NCI-H2029 (cell line): Measurements from ENCODE around the gene ZNF621.

Experiments used
- DNase-seq: peaks from one replicate; lab custom pipeline; 2025; lab: John Stamatoyannopoulos, UW

The ZNF621 gene

DNA sequence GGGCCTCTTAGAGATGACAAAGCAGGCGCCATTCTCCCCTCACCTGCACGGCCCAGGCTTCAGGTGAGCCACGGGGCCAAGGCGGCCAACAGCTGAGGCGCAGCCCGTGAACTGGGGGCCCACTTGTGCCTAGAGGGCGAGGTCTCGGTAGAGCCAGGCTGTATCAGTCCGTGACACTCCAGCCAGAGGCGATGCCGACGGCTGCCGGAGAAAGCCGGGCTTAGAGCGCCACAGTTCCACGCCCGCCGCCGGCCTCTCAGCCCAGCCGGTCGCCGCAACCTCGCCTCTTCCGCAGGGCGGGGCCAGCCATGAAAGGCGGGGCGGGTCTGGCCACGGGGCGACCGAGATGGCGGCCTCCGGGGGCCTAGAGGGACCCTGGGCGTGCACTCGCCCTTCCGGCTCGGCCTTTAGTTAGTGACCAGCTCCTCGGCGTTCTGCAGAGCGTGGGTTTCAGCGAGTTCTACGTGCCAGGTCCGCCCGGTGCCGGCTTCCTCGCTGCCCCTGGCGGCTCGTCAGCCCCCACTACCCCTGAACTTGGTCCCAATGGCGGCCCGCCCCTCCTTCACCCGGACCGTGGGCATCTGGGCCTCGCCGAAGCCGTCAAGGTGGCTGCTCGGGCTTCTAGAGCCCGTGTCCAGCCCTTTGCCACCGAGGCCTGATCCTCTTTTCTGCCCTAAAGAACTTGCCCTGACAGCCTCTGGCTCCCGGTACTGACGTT lies at the start of gene ZNF621:
TSS of gene ZNF621 (plus strand) at position 393 of the 718 bp plus-strand sequence. CDS start 881 bp downstream, outside the sequence.
- peak; percentile 90 for DNase-seq

DNA sequence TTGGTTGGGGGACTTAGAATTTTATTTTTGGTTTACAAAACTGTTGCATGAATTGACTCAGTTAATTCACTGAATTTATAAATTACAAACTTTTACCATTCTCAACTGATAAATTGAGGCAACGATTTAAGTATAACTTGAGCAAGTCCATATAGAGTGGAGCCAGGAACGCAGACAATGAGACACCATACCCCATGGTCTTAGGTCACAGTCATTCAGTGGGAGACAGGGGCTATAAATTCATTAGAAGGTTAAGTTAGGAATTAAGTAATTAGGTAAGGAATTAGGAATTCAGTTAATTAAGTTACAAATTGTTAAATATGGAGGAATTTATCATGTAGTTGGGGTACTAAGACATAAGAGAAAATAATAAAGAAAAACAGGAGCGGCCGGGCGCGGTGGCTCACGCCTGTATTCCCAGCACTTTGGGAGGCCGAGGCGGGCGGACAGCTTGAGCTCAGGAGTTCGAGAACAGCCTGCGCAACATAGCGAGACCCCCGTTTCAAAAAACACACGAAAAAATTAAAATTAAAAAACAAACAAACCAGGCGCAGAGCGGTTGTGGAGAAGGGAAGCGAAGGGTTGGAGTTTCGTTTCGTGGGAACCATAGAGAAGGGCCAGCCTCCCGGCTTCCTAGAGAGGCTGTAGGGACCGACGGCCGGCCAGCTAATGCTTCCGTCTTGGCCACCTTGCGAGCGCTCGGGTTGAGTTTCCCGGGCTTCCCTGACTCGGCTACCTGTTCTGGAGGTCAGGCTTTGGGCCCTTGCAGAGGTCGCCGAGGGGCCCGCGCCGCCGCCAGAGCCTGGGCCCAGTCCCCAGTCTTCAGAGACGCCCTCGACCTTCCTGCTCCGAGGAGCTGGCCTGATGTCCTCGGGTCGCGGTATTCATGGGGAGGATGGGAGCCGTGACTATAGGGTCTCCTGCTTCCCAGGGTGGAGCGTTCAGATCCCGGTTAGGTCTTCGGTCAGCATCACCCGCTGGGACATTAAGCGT lies 48.0 kb upstream of the ZNF621 start, which contains the start of gene ZNF619:
TSS of gene ZNF619 (plus strand) at position 645 of the 993 bp plus-strand sequence. CDS start 858 bp downstream, outside the sequence.
- DNase-seq: peak; percentile 78

DNA sequence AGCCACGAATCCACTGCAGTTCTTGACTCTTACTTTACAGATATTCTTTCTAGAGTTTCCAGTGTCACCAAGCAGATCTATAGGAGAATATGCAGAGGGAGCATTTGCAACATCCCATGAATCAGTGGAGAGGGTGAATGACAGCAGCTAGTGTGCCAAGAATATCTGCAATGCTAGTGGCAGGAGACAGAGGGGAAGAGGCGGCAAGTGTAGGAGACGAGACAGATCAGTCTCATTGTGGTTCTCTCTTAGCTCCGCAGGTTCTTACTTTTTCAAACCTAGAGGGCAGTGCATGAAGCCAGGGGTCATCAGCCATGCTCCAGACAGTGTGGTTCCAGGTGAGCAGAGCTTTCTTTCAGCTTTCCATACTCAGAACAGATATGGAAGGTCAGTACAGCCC lies 47.1 kb upstream of the ZNF621 start:
- DNase-seq: no peak

- DNase-seq: no peak
These were observed 37.6 kb upstream of the ZNF621 start for GRCh38 chr3:40487172-40487571.

DNA sequence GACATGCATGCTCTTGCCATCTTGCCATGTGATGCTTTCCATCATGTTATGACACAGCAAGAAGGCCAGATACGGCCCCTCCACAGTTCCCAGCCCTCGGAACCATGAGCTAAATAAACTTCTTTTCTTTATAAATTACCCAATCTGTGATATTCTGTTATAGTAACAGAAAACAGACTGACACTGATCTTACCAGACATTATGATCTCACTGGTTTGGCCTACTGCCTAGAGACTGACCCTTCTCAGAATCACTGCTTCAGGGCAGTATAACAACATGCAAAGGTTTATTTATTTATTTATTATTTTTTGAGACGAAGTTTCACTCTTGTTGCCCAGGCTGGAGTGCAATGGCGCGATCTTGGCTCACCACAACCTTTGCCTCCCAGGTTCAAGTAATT lies 33.8 kb upstream of the ZNF621 start:
- no peak for DNase-seq

- no peak for DNase-seq
These were observed 30.1 kb upstream of the ZNF621 start for GRCh38 chr3:40494698-40495097.

- no peak for DNase-seq
These were observed 27.5 kb upstream of the ZNF621 start for GRCh38 chr3:40497288-40497687.

GRCh38 chr3:40499952-40500351 lies 24.8 kb upstream of the ZNF621 start:
- no peak for DNase-seq

DNA sequence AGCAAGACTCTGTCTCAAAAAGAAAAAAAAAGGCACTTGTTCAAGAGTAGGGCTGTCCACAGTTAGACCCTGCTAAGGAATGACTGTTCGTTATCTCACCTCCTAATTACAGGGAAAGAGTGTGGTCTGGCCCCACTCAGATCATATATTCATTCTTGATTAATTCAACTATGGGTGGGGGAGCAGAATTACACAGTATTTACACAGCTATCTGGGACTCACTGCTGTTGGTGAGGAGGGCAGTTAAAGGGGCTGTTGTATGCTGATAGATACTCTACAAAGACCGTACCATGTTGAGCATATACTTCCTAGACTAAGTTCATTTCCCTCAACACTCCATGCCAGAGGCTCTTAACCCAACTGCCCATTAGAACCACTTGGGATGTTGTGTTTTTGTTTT lies 22.7 kb upstream of the ZNF621 start:
- DNase-seq: no peak

GRCh38 chr3:40504636-40505430 lies 19.9 kb upstream of the ZNF621 start:
- DNase-seq: peak; percentile 39

- peak; percentile 95 for DNase-seq
These were observed 18.9 kb upstream of the ZNF621 start, which contains the start of gene ZNF620 for GRCh38 chr3:40505599-40506462. TSS of gene ZNF620 (plus strand) at chr3:40506039. CDS start at chr3:40506353, 314 bp downstream.

DNA sequence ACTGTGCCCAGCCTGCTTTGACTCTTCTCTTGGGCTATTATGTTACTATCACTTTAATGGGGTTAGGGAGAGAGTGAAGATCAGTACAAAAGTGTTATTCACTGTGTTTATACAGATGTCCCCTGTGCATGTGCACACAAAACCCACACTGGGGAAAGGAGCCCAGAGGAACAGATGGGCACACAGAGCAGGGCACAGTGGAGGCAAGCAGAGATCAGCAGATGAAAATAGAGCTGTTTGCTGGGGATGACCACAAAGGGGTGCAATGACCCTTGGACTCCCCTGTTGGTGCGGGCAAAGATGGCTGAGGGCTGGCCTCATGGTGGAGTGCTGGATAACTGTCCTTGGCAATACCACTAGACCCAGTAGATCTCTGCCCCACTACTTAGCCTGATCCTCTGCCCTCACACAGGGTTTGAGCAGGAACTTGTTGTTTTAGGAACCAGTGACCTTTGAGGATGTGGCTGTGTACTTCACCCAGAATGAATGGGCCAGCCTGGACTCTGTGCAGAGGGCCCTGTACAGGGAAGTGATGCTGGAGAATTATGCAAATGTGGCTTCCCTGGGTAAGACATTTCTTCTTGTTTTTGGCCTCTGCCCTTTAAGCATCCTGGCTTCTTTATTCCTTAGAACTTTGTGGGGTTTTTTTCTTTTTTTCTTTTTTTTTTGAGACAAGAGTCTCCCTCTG lies 13.6 kb upstream of the ZNF621 start:
- no peak for DNase-seq

DNA sequence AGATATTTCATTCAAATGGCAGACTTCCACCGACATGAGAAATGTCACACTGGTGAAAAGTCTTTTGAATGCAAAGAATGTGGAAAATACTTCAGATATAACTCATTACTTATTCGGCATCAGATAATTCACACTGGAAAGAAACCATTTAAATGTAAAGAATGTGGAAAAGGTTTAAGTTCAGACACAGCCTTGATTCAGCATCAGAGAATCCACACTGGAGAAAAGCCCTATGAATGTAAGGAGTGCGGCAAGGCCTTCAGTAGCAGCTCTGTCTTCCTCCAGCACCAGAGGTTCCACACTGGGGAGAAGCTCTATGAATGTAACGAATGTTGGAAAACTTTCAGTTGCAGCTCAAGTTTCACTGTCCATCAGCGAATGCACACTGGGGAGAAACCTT lies 8.6 kb upstream of the ZNF621 start:
- no peak for DNase-seq

- DNase-seq: no peak
These were observed 6.7 kb upstream of the ZNF621 start for GRCh38 chr3:40518067-40518466.

GRCh38 chr3:40518848-40519247 lies 5.9 kb upstream of the ZNF621 start:
- no peak for DNase-seq

- no peak for DNase-seq
These were observed 3.5 kb upstream of the ZNF621 start for GRCh38 chr3:40521254-40521653.

DNA sequence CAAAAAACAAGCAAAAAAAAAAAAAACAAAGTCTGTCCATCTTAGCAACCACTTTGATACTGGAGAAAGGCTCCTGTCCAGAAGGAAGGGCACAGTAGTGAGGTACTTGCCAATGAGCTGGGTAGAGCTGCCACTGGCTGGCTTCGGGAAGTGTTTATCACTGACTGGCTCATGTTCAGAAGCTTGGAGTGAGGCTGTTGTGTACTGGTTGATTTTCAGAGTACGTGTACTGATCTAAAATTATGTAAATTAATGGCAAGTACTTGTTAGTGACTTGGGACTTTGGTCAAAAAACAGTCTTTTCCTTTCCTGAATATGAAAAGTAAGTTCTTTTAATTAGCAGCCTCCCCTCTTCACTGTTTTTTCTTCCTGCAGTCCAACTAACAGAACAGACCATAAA lies 979 bp upstream of the ZNF621 start:
- DNase-seq: peak; percentile 47

- DNase-seq: peak; percentile 74
These were observed 565 bp upstream of the ZNF621 start for GRCh38 chr3:40524222-40524567.

DNA sequence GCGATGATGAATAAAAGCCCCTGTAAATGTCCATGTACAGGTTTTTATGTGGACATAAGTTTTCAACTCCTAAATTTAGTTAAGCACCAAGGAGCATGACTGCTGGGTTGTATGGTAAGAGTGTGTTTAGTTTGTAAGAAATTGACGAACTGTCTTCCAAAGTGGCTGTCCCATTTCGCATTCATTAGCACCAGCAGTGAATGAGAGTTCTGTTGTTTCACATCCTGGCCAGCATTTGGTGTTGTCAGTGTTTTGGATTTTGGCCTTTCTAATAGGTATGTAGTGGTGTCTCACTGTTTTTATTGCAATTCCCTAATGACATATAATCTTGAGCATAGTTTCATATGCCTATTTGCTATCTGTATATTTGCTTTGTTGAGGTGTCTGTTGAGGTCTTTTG lies 3.7 kb downstream of the ZNF621 start:
- DNase-seq: no peak

- DNase-seq: no peak
These were observed 7.5 kb downstream of the ZNF621 start for GRCh38 chr3:40532252-40532651.
